OCI-LY1 (cell line): ENCODE results near the gene CC2D1A.

Source experiments
- H2AFZ ChIP-seq: fragments of 200-600 bp; sonication (generic), shearing (Covaris generic); 2 replicates; pipeline ENCODE4 v1.6.0; 2014; ENCODE audit warnings: antibody characterized with exemption, mild to moderate bottlenecking, low read length
- H3F3A ChIP-seq: fragments of 200-600 bp; sonication (generic), shearing (Covaris generic); 2 replicates; pipeline ENCODE4 v1.6.0; 2014; ENCODE audit warnings: mild to moderate bottlenecking, antibody characterized with exemption, low read length, moderate library complexity; ENCODE audit not compliant: insufficient read depth
- H3K27ac ChIP-seq: fragments of 200-600 bp; sonication (generic); 2 replicates; pipeline ENCODE4 v1.5.1; 2014; ENCODE audit warnings: low read length, mixed run types, mild to moderate bottlenecking, low read depth; ENCODE audit not compliant: poor library complexity, severe bottlenecking
- H3K27me3 ChIP-seq: fragments of 200-600 bp; sonication (generic); 2 replicates; pipeline ENCODE4 v1.6.0; 2014; ENCODE audit warnings: antibody characterized with exemption, mild to moderate bottlenecking, low read length, moderate library complexity; ENCODE audit not compliant: insufficient read depth
- H3K36me3 ChIP-seq: fragments of 200-600 bp; sonication (generic); 2 replicates; pipeline ENCODE4 v1.6.1; 2014; ENCODE audit warnings: mild to moderate bottlenecking, antibody characterized with exemption, low read length, moderate library complexity, mixed read lengths; ENCODE audit not compliant: insufficient read depth
- H3K4me1 ChIP-seq: fragments of 200-600 bp; sonication (generic); 2 replicates; pipeline ENCODE4 v1.5.1; 2014; ENCODE audit warnings: mild to moderate bottlenecking, low read length, moderate library complexity; ENCODE audit not compliant: insufficient read depth, severe bottlenecking
- H3K4me2 ChIP-seq: fragments of 200-600 bp; sonication (generic), shearing (Covaris generic); 2 replicates; pipeline ENCODE4 v1.6.1; 2014; ENCODE audit warnings: low read length
- H3K4me3 ChIP-seq: fragments of 200-600 bp; sonication (generic); 2 replicates; pipeline ENCODE4 v1.5.1; 2014; ENCODE audit warnings: low read length, low read depth, mild to moderate bottlenecking, mixed read lengths; ENCODE audit not compliant: poor library complexity, severe bottlenecking
- H3K79me2 ChIP-seq: fragments of 200-600 bp; shearing (Covaris generic); 2 replicates; pipeline ENCODE4 v1.6.1; 2016; ENCODE audit warnings: mixed run types, low read length, mixed read lengths; ENCODE audit not compliant: insufficient read depth
- H3K9ac ChIP-seq: fragments of 200-600 bp; sonication (generic), shearing (Covaris generic); 2 replicates; pipeline ENCODE4 v1.6.1; 2014; ENCODE audit warnings: mild to moderate bottlenecking, low read length, mixed read lengths
- H3K9me2 ChIP-seq: fragments of 200-600 bp; sonication (generic), shearing (Covaris generic); 2 replicates; pipeline ENCODE4 v1.6.1; 2014; ENCODE audit warnings: low read depth, mild to moderate bottlenecking, low read length, mixed read lengths
- H3K9me3 ChIP-seq: fragments of 200-600 bp; shearing (Covaris generic); 2 replicates; pipeline ENCODE4 v1.6.1; 2014; ENCODE audit warnings: low read length, mixed read lengths
- H4K20me1 ChIP-seq: fragments of 200-600 bp; sonication (generic), shearing (Covaris generic); 2 replicates; pipeline ENCODE4 v1.6.0; 2016; ENCODE audit warnings: mild to moderate bottlenecking, low read length; ENCODE audit not compliant: insufficient read depth
- EZH2 ChIP-seq: fragments of 200-600 bp; sonication (generic), shearing (Covaris generic); IDR thresholded peaks from 2 replicates; pipeline ENCODE4 v1.8.0; 2017; ENCODE audit warnings: borderline replicate concordance, mixed run types, mild to moderate bottlenecking, antibody characterized with exemption, low read length, moderate library complexity, mixed read lengths
- TF ChIP-seq, protein P1 (sequence below): fragments of 200-600 bp; sonication (generic), shearing (Covaris generic); IDR thresholded peaks from 2 replicates; pipeline ENCODE4 v1.5.1; 2017; ENCODE audit warnings: mild to moderate bottlenecking, antibody characterized with exemption, low read length, moderate library complexity, mixed read lengths

CC2D1A gene

DNA sequence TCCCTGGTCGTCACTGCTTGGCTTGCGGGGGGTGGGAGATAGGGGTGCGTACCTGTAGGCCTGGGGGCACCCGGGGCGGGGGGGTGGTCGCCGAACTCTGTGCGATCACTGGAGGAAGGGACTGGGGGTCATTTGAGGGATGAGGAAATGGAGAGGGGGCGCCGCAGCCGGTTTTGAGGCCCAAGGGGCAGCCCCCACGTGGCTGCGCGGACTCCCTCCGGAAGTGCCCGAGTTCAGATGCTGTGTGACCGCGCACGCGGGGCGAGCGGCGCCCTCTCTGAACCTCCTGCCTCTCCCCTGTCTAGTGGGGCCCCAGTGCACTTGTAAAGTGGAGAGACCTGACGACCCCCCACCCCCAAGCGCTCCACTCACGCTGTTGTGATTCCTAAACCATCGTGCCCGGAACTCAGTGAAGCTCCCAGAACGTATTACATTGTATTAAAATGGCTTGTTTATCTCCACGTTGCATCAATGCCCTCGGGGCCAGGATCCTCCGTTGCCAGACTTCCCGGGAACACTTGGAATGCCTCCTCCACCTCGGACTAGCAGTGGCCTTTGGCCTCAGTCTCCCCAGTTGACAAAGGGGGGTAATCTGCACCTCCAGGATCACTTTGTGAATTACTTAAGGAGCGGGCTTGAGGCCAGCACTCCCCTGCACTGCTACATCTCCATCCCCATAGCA lies 32.0 kb upstream of the CC2D1A start:
- Histone ChIP-seq H4K20me1 (no peaks in the 10 kb centered on the region), H3K36me3 (no peaks in the 10 kb centered on the region), H3K4me1 (no peaks in the 10 kb centered on the region), H3K9me3 (no peaks in the 10 kb centered on the region), H3K4me2 (no peak overlapping the region), H2AFZ (no peak overlapping the region), H3K9me2 (no peaks in the 10 kb centered on the region), H3F3A (no peaks in the 10 kb centered on the region), H3K4me3 (no peak overlapping the region), H3K27ac (no peak overlapping the region), H3K79me2 (no peaks in the 10 kb centered on the region), H3K27me3 (0 out of 2 replicates have a peak, but pooled peaks cover 11% of the 10 kb centered on the region), H3K9ac (no peak overlapping the region)
- no peak for TF ChIP-seq EZH2
- TF ChIP-seq, protein P1, sequence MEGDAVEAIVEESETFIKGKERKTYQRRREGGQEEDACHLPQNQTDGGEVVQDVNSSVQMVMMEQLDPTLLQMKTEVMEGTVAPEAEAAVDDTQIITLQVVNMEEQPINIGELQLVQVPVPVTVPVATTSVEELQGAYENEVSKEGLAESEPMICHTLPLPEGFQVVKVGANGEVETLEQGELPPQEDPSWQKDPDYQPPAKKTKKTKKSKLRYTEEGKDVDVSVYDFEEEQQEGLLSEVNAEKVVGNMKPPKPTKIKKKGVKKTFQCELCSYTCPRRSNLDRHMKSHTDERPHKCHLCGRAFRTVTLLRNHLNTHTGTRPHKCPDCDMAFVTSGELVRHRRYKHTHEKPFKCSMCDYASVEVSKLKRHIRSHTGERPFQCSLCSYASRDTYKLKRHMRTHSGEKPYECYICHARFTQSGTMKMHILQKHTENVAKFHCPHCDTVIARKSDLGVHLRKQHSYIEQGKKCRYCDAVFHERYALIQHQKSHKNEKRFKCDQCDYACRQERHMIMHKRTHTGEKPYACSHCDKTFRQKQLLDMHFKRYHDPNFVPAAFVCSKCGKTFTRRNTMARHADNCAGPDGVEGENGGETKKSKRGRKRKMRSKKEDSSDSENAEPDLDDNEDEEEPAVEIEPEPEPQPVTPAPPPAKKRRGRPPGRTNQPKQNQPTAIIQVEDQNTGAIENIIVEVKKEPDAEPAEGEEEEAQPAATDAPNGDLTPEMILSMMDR, result no peak

GRCh38 chr19:13875824-13876223 lies 30.2 kb upstream of the CC2D1A start:
- H3K9ac ChIP-seq, result no peak overlapping the region
- H3K9me2 ChIP-seq, result no peaks in the 10 kb centered on the region
- peaks cover 5% of the 10 kb centered on the region for H3K4me1 ChIP-seq
- no peaks in the 10 kb centered on the region for H3F3A ChIP-seq
- H3K9me3 ChIP-seq, result no peaks in the 10 kb centered on the region
- no peak overlapping the region for H3K4me2 ChIP-seq
- no peak overlapping the region for H3K4me3 ChIP-seq
- H3K36me3 ChIP-seq, result no peaks in the 10 kb centered on the region
- 0 out of 2 replicates have a peak, but pooled peaks cover 11% of the 10 kb centered on the region for H3K27me3 ChIP-seq
- no peaks in the 10 kb centered on the region for H3K79me2 ChIP-seq
- H3K27ac ChIP-seq, result no peak overlapping the region
- no peak overlapping the region for H2AFZ ChIP-seq
- H4K20me1 ChIP-seq, result no peaks in the 10 kb centered on the region
- no peak for TF ChIP-seq EZH2
- TF ChIP-seq, protein P1, result no peak

- Histone ChIP-seq H3K27me3 (0 out of 2 replicates have a peak, but pooled peaks cover 7% of the 10 kb centered on the region), H3K4me3 (no peak within 1 kb of the TSS), H2AFZ (no peak within 1 kb of the TSS), H3K27ac (no peak within 1 kb of the TSS), H3K9me3 (no peaks in the 10 kb centered on the region), H3F3A (no peaks in the 10 kb centered on the region), H3K79me2 (no peaks in the 10 kb centered on the region), H3K9ac (no peak within 1 kb of the TSS), H3K4me1 (peaks cover 5% of the 10 kb centered on the region), H3K9me2 (no peaks in the 10 kb centered on the region), H4K20me1 (no peaks in the 10 kb centered on the region), H3K36me3 (no peaks in the 10 kb centered on the region), H3K4me2 (no peak within 1 kb of the TSS)
- TF ChIP-seq EZH2, result no peak
- TF ChIP-seq, protein P1, result no peak
These were observed 29.2 kb upstream of the CC2D1A start, which contains the start of gene NANOS3 for GRCh38 chr19:13876834-13877233. Gene NANOS3, plus strand, starts transcription at chr19:13877134. Its CDS starts 115 bp downstream, at chr19:13877249.
